ENCODE data around the gene CSPG5.

The CSPG5 gene

GRCh38 chr3:47586746-47587145 lies 8.1 kb upstream of the CSPG5 start:
- DNase-seq = no peak

- DNase-seq = peak; percentile 37
These were observed 4.8 kb upstream of the CSPG5 start for GRCh38 chr3:47583320-47584075.

GRCh38 chr3:47581835-47582234 lies 3.2 kb upstream of the CSPG5 start:
- no peak for DNase-seq

DNA sequence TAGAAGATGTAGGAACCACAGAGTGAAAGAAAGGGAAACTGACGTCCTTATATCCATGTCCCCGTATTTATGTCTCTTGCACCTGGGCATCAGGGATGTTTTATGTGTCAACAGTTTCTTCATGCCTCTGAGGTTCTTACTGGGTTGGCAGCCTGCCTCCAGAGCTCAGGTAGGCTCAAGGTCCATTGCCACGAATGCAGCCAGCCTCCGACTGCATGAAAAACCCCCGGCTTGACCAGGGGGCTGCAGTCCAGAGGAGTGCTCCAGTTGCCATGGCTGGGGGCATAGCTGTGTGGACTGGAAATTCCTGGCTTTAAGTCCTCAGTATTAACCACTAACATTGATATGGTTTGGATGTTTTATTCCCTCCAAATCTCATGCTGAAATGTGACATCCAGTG lies 2.8 kb upstream of the CSPG5 start:
- no peak for DNase-seq

- peak; percentile 18 for DNase-seq
These were observed 1.8 kb upstream of the CSPG5 start for GRCh38 chr3:47580481-47580880.

DNA sequence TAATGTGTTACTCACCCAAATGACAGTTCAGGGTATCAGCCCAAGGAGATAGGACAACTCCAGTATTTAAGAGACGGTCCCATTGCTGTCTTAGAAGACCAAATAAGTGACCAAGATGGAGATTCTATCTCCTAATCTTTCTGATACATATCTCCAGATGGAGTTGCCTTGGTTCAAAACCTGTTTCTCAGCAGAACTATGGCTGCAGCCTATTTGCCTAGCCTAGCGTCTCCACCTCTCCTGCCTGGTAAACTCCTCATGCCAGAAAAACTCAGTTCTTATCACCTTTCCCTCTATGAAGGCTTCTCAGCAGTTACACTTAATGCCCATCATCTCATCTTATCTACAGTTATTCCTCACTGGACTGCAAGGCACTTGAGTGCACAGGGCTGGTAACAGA lies 1.2 kb upstream of the CSPG5 start:
- peak; percentile 36 for DNase-seq

DNA sequence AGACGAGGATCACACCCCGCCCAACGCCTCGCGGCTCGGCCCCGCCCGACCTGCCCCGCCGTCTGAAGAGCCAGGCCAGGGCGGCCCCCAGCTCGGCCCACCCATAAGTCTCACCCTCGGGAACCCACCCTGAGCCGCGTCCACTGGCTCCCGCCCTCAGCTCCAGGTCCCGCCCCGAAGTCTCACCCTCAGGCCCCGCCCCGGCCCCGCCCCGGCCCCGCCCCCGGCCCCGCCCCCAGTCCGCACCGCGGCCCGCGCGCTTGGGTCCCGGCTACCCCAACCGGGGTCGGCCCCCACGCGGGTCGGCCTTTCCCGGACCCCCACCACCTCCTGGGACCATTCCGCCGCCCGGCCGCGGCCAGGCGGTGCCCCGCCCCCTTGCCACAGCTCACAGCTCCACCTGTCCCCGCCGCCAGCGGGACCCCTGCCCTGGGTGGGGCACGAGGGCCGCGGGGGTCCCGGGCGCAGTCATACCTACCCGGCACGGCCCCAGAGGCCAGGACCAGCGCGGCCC lies 489 bp downstream of the CSPG5 start:
- DNase-seq = peak; percentile 78

GRCh38 chr3:47577583-47578118 lies 1.0 kb downstream of the CSPG5 start:
- DNase-seq = no peak

DNA sequence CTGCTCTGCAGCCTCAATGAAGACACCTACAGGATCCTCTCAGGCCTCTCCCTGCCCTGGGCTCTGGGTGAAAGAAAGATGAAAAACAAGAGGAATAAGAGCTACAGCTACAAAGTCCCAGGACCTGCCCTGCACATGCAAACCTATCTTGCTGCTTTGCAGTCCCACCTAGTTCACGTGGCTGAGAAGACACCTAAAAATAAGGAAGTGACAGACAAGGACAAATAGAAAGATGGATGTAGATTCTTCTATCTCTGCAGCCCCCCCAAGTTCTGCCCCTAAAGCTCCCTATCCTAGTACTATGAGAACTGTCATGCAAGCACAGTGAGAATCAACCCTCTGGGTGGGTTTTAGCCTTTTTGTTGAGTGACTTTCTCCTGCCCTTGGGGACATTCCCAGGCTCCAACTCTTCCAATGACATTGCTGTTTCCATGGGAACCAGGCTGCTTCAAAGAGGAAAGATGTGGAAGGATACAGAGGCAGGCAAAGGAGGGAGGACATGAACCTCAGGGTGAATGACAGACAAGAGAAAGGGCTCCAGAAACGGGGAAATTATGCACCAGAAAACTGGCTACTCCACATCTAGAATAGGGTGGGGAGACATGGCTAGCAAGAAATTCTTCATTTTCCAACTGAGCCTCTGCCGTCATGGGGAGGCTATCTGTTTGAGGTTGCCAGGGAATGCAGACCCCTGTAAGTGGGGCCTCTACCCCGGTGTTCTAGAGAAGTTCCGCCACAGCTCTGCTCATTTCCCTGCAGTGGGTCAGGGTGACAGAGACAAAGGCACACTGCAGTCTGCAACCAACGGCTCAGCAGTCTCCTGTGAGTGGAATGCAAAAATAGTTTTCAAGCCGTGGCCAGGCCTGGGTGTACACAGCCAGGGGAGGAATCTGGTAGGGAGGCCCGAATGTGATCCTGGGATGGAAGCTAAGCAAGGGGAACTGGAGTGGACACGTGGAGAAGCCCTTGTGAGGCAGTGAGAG lies 5.2 kb downstream of the CSPG5 start:
- DNase-seq = no peak

- peak; percentile 91 for DNase-seq
These were observed 7.1 kb downstream of the CSPG5 start for GRCh38 chr3:47571391-47572175.

DNA sequence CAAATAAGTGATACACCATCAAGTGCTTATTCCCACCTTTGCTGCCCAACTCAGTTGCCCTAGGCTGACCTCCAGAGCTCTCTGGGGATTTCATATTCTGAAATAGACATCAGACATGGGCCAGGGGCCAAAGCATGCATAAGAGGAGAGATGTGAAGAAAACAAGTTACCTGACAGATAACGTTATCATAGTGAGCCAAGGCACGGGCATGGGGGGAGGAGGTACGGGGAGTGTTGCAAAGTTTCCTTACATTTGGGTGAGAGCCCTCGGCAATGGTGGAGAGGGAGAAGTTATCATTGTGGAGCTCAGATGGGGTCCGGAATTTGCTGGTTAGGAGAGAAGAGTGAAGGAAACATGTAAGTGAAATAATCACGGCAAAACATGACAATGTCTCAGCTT lies 9.8 kb downstream of the CSPG5 start:
- no peak for DNase-seq

- DNase-seq = no peak
These were observed 11.5 kb downstream of the CSPG5 start for GRCh38 chr3:47567149-47567548.

DNA sequence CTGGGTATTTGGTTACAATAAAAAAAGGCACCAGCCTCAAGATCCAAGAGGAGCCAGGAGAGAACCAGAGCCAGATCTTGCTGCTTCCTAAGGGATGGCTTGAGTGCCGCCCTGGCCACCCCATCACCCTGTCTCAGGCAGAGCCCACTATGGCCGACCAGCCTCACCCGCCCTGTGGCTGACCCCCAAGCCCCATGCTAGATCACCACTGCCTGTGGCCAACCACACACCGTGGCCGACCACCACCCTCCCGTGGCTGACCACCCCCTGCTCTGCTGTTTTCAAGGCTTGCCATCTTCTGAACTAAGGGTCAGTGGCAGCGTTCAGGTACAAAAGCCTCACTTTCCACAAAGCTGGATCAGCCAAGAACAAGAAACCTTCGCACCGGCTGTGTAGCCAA lies 12.0 kb downstream of the CSPG5 start:
- no peak for DNase-seq

DNA sequence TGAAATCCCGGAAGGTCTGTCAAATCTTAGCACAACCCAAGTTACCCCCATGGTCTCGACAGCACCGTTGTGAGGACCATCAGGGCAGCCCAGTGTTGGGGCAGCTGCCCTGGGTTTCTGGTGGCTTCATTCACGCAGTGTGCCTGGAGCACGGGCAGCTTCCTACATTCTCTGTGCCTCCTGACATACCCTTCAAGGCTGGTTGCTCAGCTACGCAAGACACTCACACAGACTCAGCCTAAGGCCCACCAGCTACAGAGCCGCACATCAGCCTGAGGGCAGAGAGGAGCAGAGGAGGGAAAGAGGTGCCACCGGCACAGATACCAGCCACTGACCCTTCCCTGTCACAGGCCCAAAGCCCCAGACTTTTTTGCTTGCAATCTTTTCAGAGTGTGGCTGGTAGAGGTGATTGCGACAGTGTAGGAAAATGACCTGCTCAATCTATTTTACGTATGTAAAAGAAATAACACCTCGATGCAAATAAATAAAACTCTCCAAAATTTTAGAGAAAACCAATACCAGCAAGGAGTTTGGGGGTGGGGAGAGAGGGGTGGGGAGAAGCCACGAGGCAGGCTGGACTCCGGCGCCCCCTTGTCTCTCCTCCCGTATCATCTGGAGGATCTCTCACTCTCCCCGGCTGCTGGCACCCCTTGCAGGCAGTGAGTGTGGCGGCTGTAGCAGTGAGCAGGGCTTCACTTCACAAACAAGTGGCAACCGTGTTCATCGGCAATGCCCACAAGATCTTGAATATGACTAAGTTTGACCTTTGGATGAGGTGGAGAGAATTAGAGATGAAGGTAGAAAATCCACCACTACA lies 12.7 kb downstream of the CSPG5 start:
- DNase-seq = no peak

- DNase-seq = no peak
These were observed 22.3 kb downstream of the CSPG5 start for GRCh38 chr3:47556351-47556750.

GRCh38 chr3:47554335-47554734 lies 24.3 kb downstream of the CSPG5 start:
- DNase-seq = no peak

DNA sequence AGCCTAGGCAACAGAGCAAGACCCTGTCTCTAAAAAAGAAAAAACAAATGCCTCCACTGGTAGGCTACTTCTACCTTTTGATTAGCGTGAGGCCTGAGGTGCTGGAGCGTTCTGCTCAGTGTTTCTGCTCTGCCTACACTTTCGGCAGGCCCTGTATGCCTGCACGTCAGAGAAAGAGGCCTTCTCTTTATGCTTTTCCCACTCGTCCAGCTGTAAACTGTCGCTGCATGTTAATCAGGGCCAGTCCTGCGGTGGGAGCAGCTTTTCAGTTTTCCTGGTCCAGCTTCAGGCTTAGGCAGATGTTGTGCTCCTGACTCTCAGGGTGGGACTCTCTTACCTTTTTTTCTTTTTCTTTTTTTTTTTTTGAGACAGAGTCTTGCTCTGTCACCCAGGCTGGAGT lies 25.3 kb downstream of the CSPG5 start:
- DNase-seq = no peak

GRCh38 chr3:47542471-47543173 lies 36.0 kb downstream of the CSPG5 start:
- DNase-seq = no peak

- DNase-seq = no peak
These were observed 37.0 kb downstream of the CSPG5 start for GRCh38 chr3:47541583-47542108.

- DNase-seq = no peak
These were observed 38.4 kb downstream of the CSPG5 start for GRCh38 chr3:47540281-47540680.

- DNase-seq = no peak
These were observed 41.7 kb downstream of the CSPG5 start for GRCh38 chr3:47536967-47537366.

Data from NCI-H82 (cell line).